Lower leg skin (tissue), 4 donors: ENCODE results near the gene DGLUCY. TPM values are rescaled to one million over a fixed set of nuclear protein-coding genes. Genes with fewer than 3 reads are reported as not detected.
"Not testable (repeated sequence)": the region's sequence is repeated elsewhere in the genome, so short reads cannot be mapped to it uniquely, and the experiment has no call there.

ENCODE experiments used
- DNase-seq, 2 donors: peaks; one replicate each; pipeline ENCODE4 v3.0.0-alpha.2; 2019; ENCODE audit warnings: low spot score in 2 of 2
- H3K4me3 ChIP-seq: fragments of 200-600 bp; sonication (generic); 2 replicates; pipeline ENCODE4 v1.5.1; 2017; ENCODE audit warnings: mild to moderate bottlenecking, low read depth; ENCODE audit not compliant: poor library complexity, severe bottlenecking
- CTCF ChIP-seq, 3 donors: fragments of 450-650 bp; IDR thresholded peaks; one replicate each; pipeline ENCODE4 v1.5.1; 2016; ENCODE audit warnings: antibody characterized with exemption in 3 of 3, mild to moderate bottlenecking in 3 of 3, moderate library complexity in 2 of 3
- POLR2A ChIP-seq, 2 donors: fragments of 450-650 bp; IDR thresholded peaks; one replicate each; pipeline ENCODE4 v1.6.1; 2016 to 2017; ENCODE audit warnings: antibody characterized with exemption in 2 of 2, mild to moderate bottlenecking in 1 of 2, moderate library complexity in 1 of 2
- WGBS, 2 donors: methylation state at CpG; one replicate each; pipeline ENCODE4 v1.1.5; 2018; 5-methylcytosine and 5-hydroxymethylcytosine counted together
- intact Hi-C: fragments of 100-400 bp; cut with DNase I; formaldehyde crosslinking; loops from one replicate; pipeline ENCODE4 v1.15.0; 2023; ENCODE audit warnings: low total_unique reads
- total RNA-seq, 4 donors: library from RNA; depleted of rRNA; stranded (reverse); fragments of >200 nt; gene quantifications; one replicate each; pipeline ENCODE4 v1.1.0, GENCODE V29; 2016

The DGLUCY gene
- total RNA-seq, 4 donors from 2014 or later: 27.8 to 65.0 (median 61.3) TPM

DNA sequence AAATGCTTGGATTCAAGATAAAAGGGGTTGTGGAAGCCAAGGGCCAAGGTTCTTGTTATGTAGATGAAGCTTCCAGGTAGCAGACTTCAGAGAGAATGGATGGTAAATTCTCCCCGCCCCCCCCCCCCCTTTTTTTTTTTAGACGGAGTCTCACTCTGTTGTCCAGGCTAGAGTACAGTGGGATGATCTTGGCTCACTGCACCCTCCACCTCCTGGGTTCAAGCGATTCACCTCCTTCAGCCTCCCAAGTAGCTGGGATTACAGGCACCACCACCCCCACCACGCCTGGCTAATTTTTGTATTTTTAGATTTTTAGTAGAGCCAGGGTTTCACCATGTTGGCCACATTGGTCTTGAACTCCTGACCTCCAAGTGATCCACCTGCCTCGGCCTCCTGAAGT, 4.1 kb downstream of the DGLUCY start:
- intact Hi-C loops: no loop called here
- DNase-seq: no peak
- no peak for TF ChIP-seq CTCF (IDR thresholded peaks at IDR 0.05)
- TF ChIP-seq POLR2A (IDR thresholded peaks at IDR 0.05): no peak
- H3K4me3 ChIP-seq: no peak overlapping the region
- 89 to 91% methylated on average over 5 of the region's 5 CpGs for WGBS, 2 donors

GRCh38 chr14:91118511-91119068, 4.7 kb downstream of the DGLUCY start:
- intact Hi-C loops: no loop called here
- TF ChIP-seq CTCF (IDR thresholded peaks at IDR 0.05) (no peak), POLR2A (IDR thresholded peaks at IDR 0.05) (no peak)
- H3K4me3 ChIP-seq: no peak overlapping the region
- 94 to 96% methylated on average over 2 of the region's 2 CpGs for WGBS, 2 donors
- no peak for DNase-seq

DNA sequence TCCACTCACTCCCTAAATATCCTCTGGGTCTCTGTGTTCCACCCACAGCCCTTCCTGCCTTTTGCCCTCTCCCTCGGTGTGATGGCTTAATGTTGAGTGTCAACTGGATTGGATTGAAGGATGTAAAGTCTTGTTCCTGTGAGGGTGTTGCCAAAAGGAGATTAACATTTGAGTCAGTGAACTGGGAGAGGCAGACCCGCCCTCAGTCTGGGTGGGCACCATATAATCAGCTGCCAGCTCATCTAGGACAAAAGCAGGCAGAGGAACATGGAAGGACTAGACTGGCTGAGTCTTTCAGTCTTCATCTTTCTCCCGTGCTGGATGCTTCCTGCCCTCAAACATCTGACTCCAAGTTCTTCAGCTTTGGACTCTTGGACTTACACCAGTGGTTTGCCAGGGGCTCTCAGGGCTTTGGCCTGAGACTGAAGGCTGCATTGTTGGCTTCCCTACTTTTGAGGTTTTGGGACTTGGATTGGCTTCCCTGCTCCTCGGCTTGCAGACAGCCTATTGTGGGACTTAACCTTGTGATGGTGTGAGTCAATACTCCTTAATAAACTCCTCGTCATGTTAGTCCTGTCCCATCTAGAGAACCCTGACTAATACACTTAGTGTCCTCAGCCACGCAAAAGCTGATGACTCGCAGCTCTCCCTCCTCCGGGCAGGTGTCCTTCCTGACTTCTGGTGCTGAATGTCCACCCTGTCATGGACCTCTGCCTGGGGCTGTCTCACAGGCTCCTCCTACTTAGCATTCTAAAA, 5.9 kb downstream of the DGLUCY start:
- WGBS, 2 donors: 19 to 34% methylated on average over 8 of the region's 8 CpGs
- no peak for TF ChIP-seq POLR2A (IDR thresholded peaks at IDR 0.05)
- no peak for TF ChIP-seq CTCF (IDR thresholded peaks at IDR 0.05)

GRCh38 chr14:91123201-91123600, 9.3 kb downstream of the DGLUCY start:
- TF ChIP-seq POLR2A (IDR thresholded peaks at IDR 0.05): no peak
- TF ChIP-seq CTCF (IDR thresholded peaks at IDR 0.05): no peak
- intact Hi-C loops: no loop called here
- 66 to 71% methylated on average over 8 of the region's 8 CpGs for WGBS, 2 donors
- no peak for DNase-seq
- H3K4me3 ChIP-seq: no peak overlapping the region

More for the DNA sequence above, 5.9 kb downstream of the DGLUCY start:
- H3K4me3 ChIP-seq: no peak overlapping the region
- no peak for DNase-seq
- intact Hi-C loops: no loop called here

DNA sequence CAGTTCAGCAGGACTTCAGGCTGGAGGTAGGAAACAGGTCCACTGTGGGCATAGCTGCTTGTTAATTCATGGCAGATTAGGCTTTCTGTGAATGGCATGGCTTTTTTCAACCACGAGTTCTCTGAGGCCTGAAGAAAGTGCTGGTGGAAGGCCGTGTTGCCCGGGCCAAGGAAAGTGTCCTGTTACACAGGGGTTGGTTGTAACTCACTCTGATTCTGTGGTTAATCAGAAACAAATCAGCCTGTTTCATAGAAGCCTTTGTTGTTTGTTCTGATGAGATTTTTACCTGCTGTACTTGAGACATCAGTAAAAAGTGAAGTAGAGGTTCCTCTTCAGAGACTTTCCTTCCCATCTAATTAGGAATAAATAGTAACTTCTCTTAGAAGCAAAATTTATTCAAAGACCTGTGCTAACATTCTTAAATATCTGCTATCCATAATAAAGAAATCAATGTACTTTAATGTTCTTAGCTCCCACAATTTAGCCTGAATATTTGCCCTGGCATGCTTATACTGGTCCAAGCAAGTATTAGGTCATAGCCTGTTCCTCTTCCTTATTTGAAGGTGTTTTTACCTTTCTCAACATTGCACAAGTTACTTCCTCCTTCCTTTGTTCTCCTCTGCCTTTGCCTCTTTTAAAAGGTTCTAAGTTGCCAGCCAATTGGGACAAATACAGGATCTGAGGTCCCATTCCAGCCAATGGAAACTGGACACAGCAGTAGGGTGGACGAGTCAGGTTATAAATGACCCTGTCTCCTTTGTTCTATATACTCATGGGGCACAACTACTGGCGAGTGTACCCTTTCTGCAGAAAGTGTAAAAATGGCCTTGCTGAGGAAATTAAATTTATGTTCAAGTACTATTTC, 10.8 kb downstream of the DGLUCY start:
- intact Hi-C loops, DNase-seq, H3K4me3 ChIP-seq: not testable (repeated sequence)

GRCh38 chr14:91125271-91125660, 11.4 kb downstream of the DGLUCY start:
- intact Hi-C loops: no loop called here
- 88 to 92% methylated on average over 7 of the region's 7 CpGs for WGBS, 2 donors
- TF ChIP-seq CTCF (IDR thresholded peaks at IDR 0.05): no peak
- TF ChIP-seq POLR2A (IDR thresholded peaks at IDR 0.05): no peak
- no peak for DNase-seq
- no peak overlapping the region for H3K4me3 ChIP-seq

More for the DNA sequence above, 10.8 kb downstream of the DGLUCY start:
- WGBS, 2 donors: 58 to 63% methylated on average over 5 of the region's 5 CpGs
